ENCODE data around the gene LCAT.

- no peak for TF ChIP-seq CTCF (IDR thresholded peaks at IDR 0.05; ENCODE audit: low read depth, low read length, missing input control)
- no peak for TF ChIP-seq ATF3 (IDR thresholded peaks at IDR 0.05)
- TF ChIP-seq REST (IDR thresholded peaks at IDR 0.05): peak; percentile 67
- no peak for TF ChIP-seq JUND (IDR thresholded peaks at IDR 0.05)
- TF ChIP-seq TAF1 (conservative IDR thresholded peaks at IDR 0.05): no peak
- no peak for TF ChIP-seq EGR1 (IDR thresholded peaks at IDR 0.05; ENCODE audit: low read depth in 2 of 2)
Observed at GRCh38 chr16:67987460-67988160, 43.7 kb upstream of the LCAT start.

All from liver (tissue), 3 donors.